Uterus (tissue), 4 donors: ENCODE data around the gene NPIPB6. TPM values are rescaled to one million over a fixed set of nuclear protein-coding genes. Genes with fewer than 3 reads are reported as not detected.

Experiments used
- DNase-seq, 2 donors: peaks; one replicate each; pipeline ENCODE4 v3.0.0-alpha.2; 2019 to 2020
- H3K27ac ChIP-seq, 2 donors: fragments of 200-600 bp; sonication (generic); 1 replicate in 1 of 2; 2 replicates in 1 of 2; pipeline ENCODE4 v1.5.1; 2016 to 2018
- H3K27me3 ChIP-seq, 2 donors: fragments of 200-600 bp; sonication (generic); one replicate each; pipeline ENCODE4 v1.5.1; 2018 to 2019; ENCODE audit warnings: control low read depth in 1 of 2
- H3K36me3 ChIP-seq, 2 donors: fragments of 200-600 bp; sonication (generic); one replicate each; pipeline ENCODE4 v1.5.1; 2019; ENCODE audit warnings: control low read depth in 1 of 2
- H3K4me1 ChIP-seq, 2 donors: fragments of 200-600 bp; sonication (generic); one replicate each; pipeline ENCODE4 v1.5.1; 2018 to 2019; ENCODE audit warnings: control low read depth in 1 of 2
- H3K4me3 ChIP-seq, 2 donors: fragments of 200-600 bp; sonication (generic); 1 replicate in 1 of 2; 2 replicates in 1 of 2; pipeline ENCODE4 v1.5.1; 2018 to 2019; ENCODE audit warnings: mild to moderate bottlenecking in 1 of 2
- H3K9me3 ChIP-seq, 2 donors: fragments of 200-600 bp; sonication (generic); one replicate each; pipeline ENCODE4 v1.5.1; 2019; ENCODE audit warnings: control low read depth in 1 of 2
- POLR2A ChIP-seq, 2 donors: fragments of 450-650 bp; IDR thresholded peaks; one replicate each; pipeline ENCODE4 v1.6.1; 2016; ENCODE audit warnings: antibody characterized with exemption in 2 of 2, mild to moderate bottlenecking in 1 of 2, moderate library complexity in 1 of 2
- intact Hi-C: fragments of 100-400 bp; cut with DNase I; formaldehyde crosslinking; loops from one replicate; pipeline ENCODE4 v1.15.1; 2023; ENCODE audit warnings: low total_unique reads
- total RNA-seq, 4 donors: library from RNA; depleted of rRNA in 3 of 4; stranded (reverse); fragments of >200 nt in 3 of 4; gene quantifications; one replicate each; pipeline versions ENCODE4 v1.1.0 to v1.2.4, GENCODE V29; 2014 to 2023
- TF ChIP-seq, protein P1 (sequence below), 4 experiments: fragments of 200-600 bp in 2 of 4; fragments of 450-650 bp in 2 of 4; sonication (generic) in 2 of 4; IDR thresholded peaks; one replicate each; pipeline ENCODE4 v1.5.1; 2016 to 2019; ENCODE audit warnings: antibody characterized with exemption in 4 of 4, mild to moderate bottlenecking in 2 of 4, moderate library complexity in 1 of 4
- donor health status: DM: yes; HTN: yes; CAD: no.

Gene NPIPB6
- total RNA-seq, 4 donors from 2014 or later: 2.0 to 5.9 TPM; not detected in 2

DNA sequence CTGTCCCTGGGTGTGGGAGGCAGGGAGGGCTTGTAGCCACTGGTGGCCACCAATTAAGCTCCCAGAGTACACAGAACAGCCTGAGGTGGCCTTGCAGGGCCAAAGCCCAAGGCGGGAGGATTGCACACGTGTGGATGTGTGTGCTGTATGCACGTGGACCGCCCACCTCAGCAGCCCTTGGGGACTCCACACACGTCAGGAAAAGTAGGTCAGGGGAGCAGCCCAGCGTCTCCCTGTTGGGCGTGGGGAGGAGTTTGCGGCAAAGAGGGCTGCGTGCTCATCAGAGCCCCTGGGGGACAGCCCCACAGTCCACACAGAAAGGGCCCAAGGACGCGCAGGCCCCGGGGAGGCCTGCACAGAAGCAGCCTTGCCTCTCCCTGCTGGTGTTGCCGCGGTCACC lies 51.4 kb downstream of the NPIPB6 start:
- no peak overlapping the region for H3K4me3 ChIP-seq
- H3K27ac ChIP-seq: no peak overlapping the region
- H3K27me3 ChIP-seq: no peaks in the 10 kb centered on the region
- H3K9me3 ChIP-seq: no peaks in the 10 kb centered on the region
- H3K4me1 ChIP-seq: no peaks in the 10 kb centered on the region
- intact Hi-C loops: no loop called here
- no peak for DNase-seq
- no peaks in the 10 kb centered on the region for H3K36me3 ChIP-seq
- TF ChIP-seq, protein P1, sequence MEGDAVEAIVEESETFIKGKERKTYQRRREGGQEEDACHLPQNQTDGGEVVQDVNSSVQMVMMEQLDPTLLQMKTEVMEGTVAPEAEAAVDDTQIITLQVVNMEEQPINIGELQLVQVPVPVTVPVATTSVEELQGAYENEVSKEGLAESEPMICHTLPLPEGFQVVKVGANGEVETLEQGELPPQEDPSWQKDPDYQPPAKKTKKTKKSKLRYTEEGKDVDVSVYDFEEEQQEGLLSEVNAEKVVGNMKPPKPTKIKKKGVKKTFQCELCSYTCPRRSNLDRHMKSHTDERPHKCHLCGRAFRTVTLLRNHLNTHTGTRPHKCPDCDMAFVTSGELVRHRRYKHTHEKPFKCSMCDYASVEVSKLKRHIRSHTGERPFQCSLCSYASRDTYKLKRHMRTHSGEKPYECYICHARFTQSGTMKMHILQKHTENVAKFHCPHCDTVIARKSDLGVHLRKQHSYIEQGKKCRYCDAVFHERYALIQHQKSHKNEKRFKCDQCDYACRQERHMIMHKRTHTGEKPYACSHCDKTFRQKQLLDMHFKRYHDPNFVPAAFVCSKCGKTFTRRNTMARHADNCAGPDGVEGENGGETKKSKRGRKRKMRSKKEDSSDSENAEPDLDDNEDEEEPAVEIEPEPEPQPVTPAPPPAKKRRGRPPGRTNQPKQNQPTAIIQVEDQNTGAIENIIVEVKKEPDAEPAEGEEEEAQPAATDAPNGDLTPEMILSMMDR (IDR thresholded peaks at IDR 0.05): no peak
- no peak for TF ChIP-seq POLR2A (IDR thresholded peaks at IDR 0.05)

DNA sequence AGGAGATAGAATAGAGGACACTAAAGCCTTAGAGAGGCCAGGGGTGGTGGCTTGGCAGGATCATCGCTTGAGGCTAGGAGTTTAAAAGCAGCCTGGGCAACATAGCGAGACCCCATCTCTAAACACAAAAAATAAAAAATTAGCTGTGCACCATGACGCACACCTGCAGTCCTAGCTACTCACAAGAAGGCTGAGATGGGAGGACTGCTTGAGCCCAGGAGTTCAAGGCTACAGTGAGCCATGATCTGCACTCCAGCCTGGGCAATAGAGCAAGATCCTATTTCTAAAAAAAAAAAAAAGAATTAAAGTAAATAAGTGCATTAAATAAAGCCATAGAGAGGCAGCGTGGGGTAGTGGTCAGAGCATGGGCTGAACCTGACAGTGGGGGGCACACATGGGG lies 51.9 kb downstream of the NPIPB6 start:
- DNase-seq: no peak
- Histone ChIP-seq H3K36me3 (no peaks in the 10 kb centered on the region), H3K27ac (no peak overlapping the region), H3K4me3 (no peak overlapping the region), H3K4me1 (no peaks in the 10 kb centered on the region), H3K9me3 (no peaks in the 10 kb centered on the region), H3K27me3 (no peaks in the 10 kb centered on the region)
- TF ChIP-seq, protein P1 (IDR thresholded peaks at IDR 0.05): no peak
- TF ChIP-seq POLR2A (IDR thresholded peaks at IDR 0.05): no peak
- intact Hi-C loops: no loop called here

DNA sequence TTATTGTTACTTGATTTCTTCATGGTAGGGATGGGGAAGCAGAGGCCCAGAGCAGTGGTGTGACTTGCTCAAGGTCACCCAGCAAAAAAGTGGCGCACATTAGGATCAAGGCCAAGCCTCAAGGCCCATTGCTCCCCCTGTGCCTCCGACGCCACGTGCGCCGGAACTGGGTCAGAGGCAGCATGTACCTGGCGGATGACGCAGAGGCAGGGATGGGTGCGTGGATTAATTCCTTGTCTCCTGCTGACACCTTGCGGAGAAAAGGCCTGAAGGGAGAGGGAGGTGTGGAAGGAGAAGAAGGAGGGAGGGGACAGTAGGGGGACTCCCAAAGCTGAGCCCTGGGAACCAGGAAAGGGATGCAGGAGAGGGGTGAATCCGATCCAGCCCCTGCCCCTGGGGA lies 52.5 kb downstream of the NPIPB6 start:
- H3K4me1 ChIP-seq: no peaks in the 10 kb centered on the region
- TF ChIP-seq, protein P1 (IDR thresholded peaks at IDR 0.05): no peak
- no peak for TF ChIP-seq POLR2A (IDR thresholded peaks at IDR 0.05)
- intact Hi-C loops: no loop called here
- H3K36me3 ChIP-seq: no peaks in the 10 kb centered on the region
- no peak for DNase-seq
- H3K4me3 ChIP-seq: no peak overlapping the region
- H3K27me3 ChIP-seq: no peaks in the 10 kb centered on the region
- no peaks in the 10 kb centered on the region for H3K9me3 ChIP-seq
- H3K27ac ChIP-seq: no peak overlapping the region

DNA sequence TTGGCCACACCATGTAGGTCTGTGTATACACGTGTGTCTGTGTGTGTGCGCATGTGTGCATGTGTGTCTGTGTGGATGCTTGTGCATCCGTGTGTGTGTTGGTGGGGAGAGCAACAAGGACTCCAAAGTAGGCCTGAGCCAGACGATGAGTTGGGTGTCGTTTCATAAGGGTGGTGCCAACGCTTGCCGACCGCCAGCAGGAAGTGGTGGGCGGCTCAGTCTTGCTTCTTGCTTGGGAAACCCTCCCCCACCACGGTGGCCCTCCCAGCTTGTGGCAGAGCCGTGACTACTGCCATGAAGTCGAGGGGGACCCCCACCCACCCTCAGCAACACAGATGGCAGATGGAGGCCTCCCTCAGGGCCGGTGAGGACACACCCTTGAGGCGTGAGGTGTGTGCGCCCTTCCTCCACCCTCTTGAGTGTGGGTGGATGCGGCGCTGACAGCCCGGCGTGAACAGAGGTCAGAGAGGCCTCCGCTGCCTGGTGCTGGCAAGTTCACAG lies 53.4 kb downstream of the NPIPB6 start:
- Histone ChIP-seq H3K9me3 (no peaks in the 10 kb centered on the region), H3K36me3 (no peaks in the 10 kb centered on the region), H3K4me3 (no peak overlapping the region), H3K27ac (no peak overlapping the region), H3K4me1 (no peaks in the 10 kb centered on the region), H3K27me3 (no peaks in the 10 kb centered on the region)
- DNase-seq: no peak
- intact Hi-C loops: no loop called here
- no peak for TF ChIP-seq POLR2A (IDR thresholded peaks at IDR 0.05)
- TF ChIP-seq, protein P1 (IDR thresholded peaks at IDR 0.05): no peak

DNA sequence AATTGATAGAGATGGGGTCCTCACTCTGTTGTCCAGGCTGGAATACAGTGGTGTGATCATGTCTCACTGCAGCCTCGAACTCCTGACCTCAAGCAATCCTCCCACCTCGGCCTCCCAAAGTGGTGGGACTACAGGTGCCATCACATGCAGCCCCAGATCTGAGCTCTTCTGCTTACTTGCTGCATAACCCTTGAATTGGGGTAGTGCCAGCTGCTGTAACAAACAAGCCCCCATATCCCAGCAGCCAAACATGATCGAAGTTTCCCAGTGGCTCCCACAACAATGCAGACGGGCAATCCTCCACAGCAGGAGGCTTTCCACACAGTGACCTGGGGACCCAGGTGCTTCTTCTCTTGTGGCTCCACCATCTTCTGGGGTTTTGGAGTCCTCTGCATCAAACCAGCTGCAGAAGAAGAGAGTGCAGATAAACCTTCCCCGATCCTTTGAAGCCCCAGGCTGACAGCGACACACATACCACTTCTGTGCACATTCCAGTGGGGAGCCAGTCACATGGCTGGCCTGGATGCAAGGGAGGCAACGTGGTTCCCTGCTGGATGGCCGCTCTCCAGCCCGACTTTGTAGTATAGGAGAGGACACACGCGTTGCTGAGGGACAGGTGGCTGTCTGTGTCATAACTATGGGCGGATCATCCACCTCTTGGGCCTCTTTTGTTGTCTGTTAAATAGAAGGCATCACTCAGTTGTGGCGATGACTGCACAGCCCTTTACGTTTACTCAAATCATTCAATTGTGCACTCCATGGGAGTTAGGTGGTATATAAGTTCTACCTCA lies 54.3 kb downstream of the NPIPB6 start:
- intact Hi-C loops: no loop called here
- TF ChIP-seq POLR2A (IDR thresholded peaks at IDR 0.05): no peak
- TF ChIP-seq, protein P1 (IDR thresholded peaks at IDR 0.05): no peak
- H3K9me3 ChIP-seq: no peaks in the 10 kb centered on the region
- no peak overlapping the region for H3K4me3 ChIP-seq
- H3K27me3 ChIP-seq: no peaks in the 10 kb centered on the region
- no peak overlapping the region for H3K27ac ChIP-seq
- no peak for DNase-seq
- no peaks in the 10 kb centered on the region for H3K36me3 ChIP-seq
- H3K4me1 ChIP-seq: no peaks in the 10 kb centered on the region
